SU-DHL-6 (cell line): Measurements from ENCODE around the gene MYF5.

Experiments used
- H2AFZ ChIP-seq: fragments of 200-600 bp; sonication (generic); 2 replicates; pipeline ENCODE4 v1.6.1; 2014; ENCODE audit warnings: low read depth, mild to moderate bottlenecking, moderate library complexity, mixed read lengths, antibody characterized with exemption, low read length; ENCODE audit not compliant: severe bottlenecking
- H3F3A ChIP-seq: fragments of 200-600 bp; shearing (Covaris generic); 2 replicates; pipeline ENCODE4 v1.6.0; 2016; ENCODE audit warnings: antibody characterized with exemption, mild to moderate bottlenecking; ENCODE audit not compliant: insufficient read depth
- H3K27ac ChIP-seq: fragments of 200-600 bp; sonication (generic); 2 replicates; pipeline ENCODE4 v1.5.1; 2016; ENCODE audit warnings: low read depth, mild to moderate bottlenecking, low read length, moderate library complexity, mixed read lengths
- H3K27me3 ChIP-seq: fragments of 200-600 bp; sonication (generic), shearing (Covaris generic); 2 replicates; pipeline ENCODE4 v1.6.0; 2014; ENCODE audit warnings: mild to moderate bottlenecking, low read length
- H3K36me3 ChIP-seq: fragments of 200-600 bp; sonication (generic); 2 replicates; pipeline ENCODE4 v1.6.1; 2014; ENCODE audit warnings: mild to moderate bottlenecking, low read length, mixed read lengths
- H3K4me2 ChIP-seq: fragments of 300-600, 200-600 bp; shearing (Covaris generic), sonication (generic); 2 replicates; pipeline ENCODE4 v1.6.0; 2014; ENCODE audit warnings: low read length, low read depth, mild to moderate bottlenecking; ENCODE audit not compliant: poor library complexity, severe bottlenecking
- H3K4me3 ChIP-seq: fragments of 200-600 bp; sonication (generic); 2 replicates; pipeline ENCODE4 v1.5.1; 2014; ENCODE audit warnings: antibody characterized with exemption, low read length, mild to moderate bottlenecking, mixed read lengths; ENCODE audit not compliant: insufficient read depth, poor library complexity, severe bottlenecking
- H3K79me2 ChIP-seq: fragments of 200-600 bp; sonication (generic); 2 replicates; pipeline ENCODE4 v1.6.1; 2014; ENCODE audit warnings: mild to moderate bottlenecking, low read length, moderate library complexity; ENCODE audit not compliant: insufficient read depth
- H3K9ac ChIP-seq: fragments of 200-600 bp; sonication (generic); 2 replicates; pipeline ENCODE4 v1.7.0; 2014; ENCODE audit warnings: mild to moderate bottlenecking, low read length
- H3K9me2 ChIP-seq: fragments of 200-600 bp; sonication (generic); replicated peaks from 2 replicates; pipeline ENCODE4 v1.6.1; 2014; ENCODE audit warnings: low read length; ENCODE audit not compliant: insufficient read depth
- H3K9me3 ChIP-seq: fragments of 200-600 bp; sonication (generic); 2 replicates; pipeline ENCODE4 v1.6.1; 2014; ENCODE audit warnings: low read length, mixed read lengths; ENCODE audit not compliant: insufficient read depth
- H4K20me1 ChIP-seq: fragments of 200-600 bp; sonication (generic); 2 replicates; pipeline ENCODE4 v1.6.1; 2014; ENCODE audit warnings: low read depth, mild to moderate bottlenecking, antibody characterized with exemption, low read length, moderate library complexity, mixed read lengths
- CTCF ChIP-seq: fragments of 200-600 bp; sonication (generic); IDR thresholded peaks from one replicate; pipeline ENCODE4 v1.5.1; 2017; ENCODE audit warnings: antibody characterized with exemption, mild to moderate bottlenecking, low read length, moderate library complexity; ENCODE audit not compliant: insufficient read depth, poor library complexity, severe bottlenecking
- EZH2phosphoT487 ChIP-seq: fragments of 200-600 bp; sonication (generic), shearing (Covaris generic); conservative IDR thresholded peaks from 2 replicates; pipeline ENCODE4 v1.6.1; 2018; ENCODE audit warnings: mild to moderate bottlenecking, antibody characterized with exemption, low read length, moderate library complexity, mixed read lengths

MYF5 gene

GRCh38 chr12:80701388-80701787 lies 15.3 kb upstream of the MYF5 start:
- Histone ChIP-seq H4K20me1 (no peaks in the 10 kb centered on the region), H3K27me3 (no peaks in the 10 kb centered on the region), H3K9ac (no peak overlapping the region), H2AFZ (no peak overlapping the region), H3F3A (no peaks in the 10 kb centered on the region), H3K9me3 (no peaks in the 10 kb centered on the region), H3K36me3 (no peaks in the 10 kb centered on the region), H3K27ac (no peak overlapping the region), H3K4me3 (no peak overlapping the region), H3K4me2 (no peak overlapping the region), H3K79me2 (no peaks in the 10 kb centered on the region), H3K9me2 (no peaks in the 10 kb centered on the region)
- TF ChIP-seq CTCF (no peak), EZH2phosphoT487 (no peak)

GRCh38 chr12:80702889-80703805 lies 13.6 kb upstream of the MYF5 start:
- Histone ChIP-seq H3K9me3 (no peaks in the 10 kb centered on the region), H3K79me2 (no peaks in the 10 kb centered on the region), H3K27me3 (no peaks in the 10 kb centered on the region), H3K36me3 (no peaks in the 10 kb centered on the region), H3K9ac (no peak overlapping the region), H3K27ac (no peak overlapping the region), H3K9me2 (no peaks in the 10 kb centered on the region), H3K4me3 (no peak overlapping the region), H2AFZ (no peak overlapping the region), H3F3A (no peaks in the 10 kb centered on the region), H4K20me1 (no peaks in the 10 kb centered on the region), H3K4me2 (no peak overlapping the region)
- TF ChIP-seq EZH2phosphoT487 (no peak), CTCF (no peak)

GRCh38 chr12:80704420-80704819 lies 12.3 kb upstream of the MYF5 start:
- Histone ChIP-seq H2AFZ (no peak overlapping the region), H4K20me1 (no peaks in the 10 kb centered on the region), H3K36me3 (no peaks in the 10 kb centered on the region), H3K4me3 (no peak overlapping the region), H3K4me2 (no peak overlapping the region), H3K9me2 (no peaks in the 10 kb centered on the region), H3K27ac (no peak overlapping the region), H3K9ac (no peak overlapping the region), H3F3A (no peaks in the 10 kb centered on the region), H3K27me3 (no peaks in the 10 kb centered on the region), H3K9me3 (no peaks in the 10 kb centered on the region), H3K79me2 (no peaks in the 10 kb centered on the region)
- TF ChIP-seq CTCF (no peak), EZH2phosphoT487 (no peak)
